ENCODE measurements around the gene HMGCL.

GRCh38 chr1:23757812-23758211 lies 67.4 kb downstream of the HMGCL start:
- no peak for TF ChIP-seq CTCF (IDR thresholded peaks at IDR 0.05)
- TF ChIP-seq POLR2A (IDR thresholded peaks at IDR 0.05; ENCODE audit: low read depth): no peak
- TF ChIP-seq POLR2AphosphoS5 (IDR thresholded peaks at IDR 0.05): no peak
